Stimulated activated CD8-positive, alpha-beta memory T cell treated with anti-CD3 and anti-CD28 coated beads, Interleukin-7, amount 100 ng/mL, for 1 hour (primary cell): ENCODE measurements around the gene TMEM204.

ENCODE experiments used
- DNase-seq, 2 donors: peaks; one replicate each; pipeline ENCODE4 v3.0.0-alpha.2; 2020; ENCODE audit warnings: low read depth in 2 of 2

Gene TMEM204

GRCh38 chr16:1533443-1533951, at the start of gene TMEM204:
TMEM204 (plus strand) TSS chr16:1533666; CDS start chr16:1534276, 610 bp downstream.
- DNase-seq = no peak

- DNase-seq = no peak
These were observed 47.5 kb upstream of the TMEM204 start for GRCh38 chr16:1485847-1486496.

GRCh38 chr16:1486551-1487390, 46.7 kb upstream of the TMEM204 start:
- DNase-seq = no peak

- no peak for DNase-seq
These were observed 45.9 kb upstream of the TMEM204 start for GRCh38 chr16:1487395-1488053.

- DNase-seq = no peak
These were observed 45.3 kb upstream of the TMEM204 start for GRCh38 chr16:1488054-1488601.

- DNase-seq = no peak
These were observed 44.8 kb upstream of the TMEM204 start, which contains the start of gene PTX4 for GRCh38 chr16:1488619-1489018. PTX4 (minus strand) TSS chr16:1488944; CDS start chr16:1488909, 35 bp downstream.

GRCh38 chr16:1489077-1489476, 44.4 kb upstream of the TMEM204 start:
- no peak for DNase-seq

GRCh38 chr16:1491327-1491726, 42.1 kb upstream of the TMEM204 start:
- DNase-seq = no peak

- DNase-seq = no peak
These were observed 41.2 kb upstream of the TMEM204 start for GRCh38 chr16:1492082-1492922.

- DNase-seq = peak; percentile 73 to 80
These were observed 40.3 kb upstream of the TMEM204 start, which contains the start of gene TELO2 for GRCh38 chr16:1492923-1493745. TELO2 (plus strand) TSS chr16:1493360; CDS start chr16:1494282, 922 bp downstream.

- DNase-seq = no peak
These were observed 39.7 kb upstream of the TMEM204 start for GRCh38 chr16:1493746-1494094.

- no peak for DNase-seq
These were observed 39.3 kb upstream of the TMEM204 start for GRCh38 chr16:1494129-1494640.

GRCh38 chr16:1494711-1495110, 38.8 kb upstream of the TMEM204 start:
- DNase-seq = no peak

GRCh38 chr16:1495211-1495888, 38.1 kb upstream of the TMEM204 start:
- no peak for DNase-seq

- no peak for DNase-seq
These were observed 37.6 kb upstream of the TMEM204 start for GRCh38 chr16:1495889-1496262.

- DNase-seq = no peak
These were observed 37.0 kb upstream of the TMEM204 start for GRCh38 chr16:1496464-1496863.

- no peak for DNase-seq
These were observed 36.4 kb upstream of the TMEM204 start for GRCh38 chr16:1497014-1497598.

- no peak for DNase-seq
These were observed 34.4 kb upstream of the TMEM204 start for GRCh38 chr16:1498899-1499676.
